ENCODE results near the gene PRPF6. TPM values are rescaled to one million over a fixed set of nuclear protein-coding genes. Genes with fewer than 3 reads are reported as not detected.
"Not testable (repeated sequence)": the region's sequence is repeated elsewhere in the genome, so short reads cannot be mapped to it uniquely, and the experiment has no call there.

Gene PRPF6
- total RNA-seq, 2 donors from 2014 or later, result 77.5 to 95.7 TPM

DNA sequence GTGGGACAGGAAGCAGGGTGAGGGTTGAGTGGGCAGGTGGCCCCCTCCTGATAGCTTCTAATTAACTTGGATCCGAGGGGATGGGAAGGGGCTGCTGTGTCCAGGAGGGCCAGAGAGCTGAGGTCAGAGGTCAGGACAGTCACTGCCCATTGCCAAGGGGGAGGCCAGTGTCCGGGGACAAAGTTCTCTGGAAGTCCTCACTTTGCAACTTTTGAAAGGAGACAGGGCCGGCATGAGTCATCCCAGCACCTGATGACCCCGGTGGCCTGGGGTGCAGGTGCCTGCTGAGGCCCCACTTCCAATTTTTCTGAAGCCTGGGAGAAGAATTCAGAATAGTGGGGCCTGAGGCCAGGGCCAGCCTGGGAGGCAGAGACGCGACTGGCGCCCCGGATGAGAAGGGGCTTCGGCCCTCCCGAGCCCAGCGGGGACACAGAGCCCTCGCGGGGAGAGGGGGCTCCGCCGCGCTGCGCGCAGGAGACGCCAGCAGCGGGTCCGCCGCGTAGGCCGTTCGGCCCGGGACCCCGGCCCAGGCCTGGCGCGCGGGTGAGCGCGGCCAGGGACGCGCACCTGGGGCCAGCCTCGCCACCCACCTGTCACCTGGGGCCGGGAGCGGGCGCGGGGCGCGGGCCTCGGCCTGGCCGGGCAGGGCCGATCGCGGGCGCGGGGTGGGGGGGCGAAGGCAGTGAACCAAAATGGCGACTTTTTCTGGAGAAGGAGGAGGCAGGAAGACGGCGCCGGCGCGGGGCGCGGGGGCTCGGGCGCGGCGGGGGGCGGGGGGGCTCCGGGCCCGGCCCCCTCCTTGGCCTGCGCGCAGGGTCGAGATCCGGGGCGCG, 11.8 kb upstream of the PRPF6 start:
- Mint-ChIP-seq H3K4me1 (ENCODE audit: low read depth) (peaks cover 20% of the 10 kb centered on the region), H3K36me3 (ENCODE audit: insufficient read depth in 2 of 2) (peaks cover 10 to 15% of the 10 kb centered on the region in 2 donors), H3K27ac (peak overlapping the region; percentile 82), H3K27me3 (ENCODE audit: low read depth) (no peaks in the 10 kb centered on the region), H3K4me3 (peak overlapping the region; percentile 89 to 95), H3K9me3 (peaks cover 0 to 3% of the 10 kb centered on the region in 2 donors)
- ATAC-seq (replicated peaks in 1 of 2) (peak; percentile 27 to 41), DNase-seq (peak in 1 of 2 donors; percentile 44)

DNA sequence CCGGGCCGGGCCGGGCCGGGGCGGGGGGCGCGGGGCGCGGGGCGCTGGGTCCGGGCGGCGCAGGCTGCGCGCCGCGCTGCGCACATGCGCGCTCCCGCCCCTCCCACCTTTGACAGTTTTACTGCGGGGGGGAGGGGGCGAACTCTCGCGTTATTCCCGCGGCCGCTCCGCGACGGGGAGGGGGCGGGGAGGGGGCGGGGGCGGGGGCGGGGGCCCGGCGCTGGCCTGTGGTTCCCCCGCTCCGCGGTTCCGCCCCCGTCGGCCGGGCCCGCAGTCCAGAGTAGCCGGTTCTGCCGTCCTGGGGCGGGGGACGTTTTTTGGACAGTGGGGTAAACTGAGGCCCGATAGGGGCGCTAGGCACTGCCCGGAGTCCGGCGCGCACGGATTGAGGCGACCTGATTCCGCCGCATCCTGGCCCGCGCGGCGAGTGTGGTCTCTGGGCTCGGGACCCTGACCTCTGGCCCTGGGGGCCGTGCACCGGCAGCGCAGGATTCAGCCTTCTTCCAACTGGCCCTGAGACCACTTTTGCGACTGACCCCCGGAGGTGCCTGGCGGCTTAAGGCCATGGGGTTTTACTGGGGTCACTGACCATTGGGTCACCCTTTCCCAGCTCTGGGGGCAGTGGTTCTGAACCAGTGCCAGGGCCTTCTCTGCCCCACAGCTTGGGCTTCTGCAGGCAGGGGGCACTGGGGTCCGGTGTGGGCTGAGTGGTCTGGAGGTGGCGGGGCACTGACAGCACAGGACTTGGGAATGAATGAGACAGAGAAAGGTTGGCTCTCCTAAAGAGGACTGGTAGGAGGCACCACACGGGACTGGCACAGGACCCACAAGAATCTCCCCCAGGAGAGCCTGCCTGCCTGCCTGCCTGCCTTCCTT, 10.9 kb upstream of the PRPF6 start, which contains the start of gene ZNF512B:
ZNF512B (minus strand) TSS at position 93 of the 876 bp plus-strand sequence. CDS start 1,980 bp downstream, outside the sequence.
- Mint-ChIP-seq H3K27me3 (ENCODE audit: low read depth) (no peaks in the 10 kb centered on the region), H3K4me3 (peak within 1 kb of the TSS; percentile 89 to 95), H3K4me1 (ENCODE audit: low read depth) (peaks cover 20% of the 10 kb centered on the region), H3K27ac (peak within 1 kb of the TSS; percentile 82), H3K9me3 (peaks cover 0 to 3% of the 10 kb centered on the region in 2 donors), H3K36me3 (ENCODE audit: insufficient read depth in 2 of 2) (peaks cover 10 to 17% of the 10 kb centered on the region in 2 donors)
- peak; percentile 62 to 72 for DNase-seq
- peak; percentile 55 to 67 for ATAC-seq (replicated peaks in 1 of 2)

GRCh38 chr20:63970714-63971431, 10.1 kb upstream of the PRPF6 start:
- Mint-ChIP-seq H3K36me3 (ENCODE audit: insufficient read depth in 2 of 2) (peaks cover 8 to 17% of the 10 kb centered on the region in 2 donors), H3K4me3 (peak overlapping the region; percentile 55 to 63), H3K9me3 (peaks cover 0 to 2% of the 10 kb centered on the region in 2 donors), H3K27me3 (ENCODE audit: low read depth) (no peaks in the 10 kb centered on the region), H3K4me1 (ENCODE audit: low read depth) (peaks cover 24% of the 10 kb centered on the region), H3K27ac (no peak overlapping the region)
- ATAC-seq (replicated peaks in 1 of 2) (no peak), DNase-seq (no peak)

DNA sequence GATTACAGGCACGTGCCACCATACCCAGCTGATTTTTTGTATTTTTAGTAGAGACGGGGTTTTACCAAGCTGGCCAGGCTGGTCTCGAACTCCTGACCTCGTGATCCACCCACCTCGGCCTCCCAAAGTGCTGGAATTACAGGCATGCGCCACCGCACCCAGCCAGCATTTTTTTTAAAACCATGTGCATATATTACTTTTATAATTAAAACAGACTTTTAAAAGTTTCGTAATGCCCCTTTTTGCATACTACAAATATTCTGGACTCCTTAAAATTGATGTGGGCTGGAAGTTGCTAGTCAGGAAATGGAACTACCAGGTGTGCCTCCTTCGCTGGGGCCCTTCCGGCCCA, 9.0 kb upstream of the PRPF6 start:
- Mint-ChIP-seq H3K36me3 (ENCODE audit: insufficient read depth in 2 of 2) (peaks cover 13 to 22% of the 10 kb centered on the region in 2 donors), H3K4me1 (ENCODE audit: low read depth) (peaks cover 35% of the 10 kb centered on the region)
- not testable (repeated sequence) for DNase-seq; H3K9me3 Mint-ChIP-seq; H3K4me3 Mint-ChIP-seq; H3K27ac Mint-ChIP-seq; ATAC-seq (replicated peaks in 1 of 2); H3K27me3 Mint-ChIP-seq (ENCODE audit: low read depth)

GRCh38 chr20:63972312-63973159, 8.4 kb upstream of the PRPF6 start:
- no peak for ATAC-seq (replicated peaks in 1 of 2)
- H3K27me3 Mint-ChIP-seq (ENCODE audit: low read depth), result no peaks in the 10 kb centered on the region
- DNase-seq, result no peak
- no peaks in the 10 kb centered on the region for H3K9me3 Mint-ChIP-seq
- H3K4me3 Mint-ChIP-seq, result no peak overlapping the region
- H3K36me3 Mint-ChIP-seq (ENCODE audit: insufficient read depth in 2 of 2), result peaks cover 14 to 25% of the 10 kb centered on the region in 2 donors
- no peak overlapping the region for H3K27ac Mint-ChIP-seq
- H3K4me1 Mint-ChIP-seq (ENCODE audit: low read depth), result peaks cover 41% of the 10 kb centered on the region

- Mint-ChIP-seq H3K27me3 (ENCODE audit: low read depth) (no peaks in the 10 kb centered on the region), H3K27ac (no peak overlapping the region), H3K4me3 (no peak overlapping the region), H3K4me1 (ENCODE audit: low read depth) (peaks cover 46% of the 10 kb centered on the region), H3K9me3 (no peaks in the 10 kb centered on the region), H3K36me3 (ENCODE audit: insufficient read depth in 2 of 2) (peaks cover 14 to 25% of the 10 kb centered on the region in 2 donors)
- DNase-seq, result no peak
- ATAC-seq (replicated peaks in 1 of 2), result no peak
Measured at GRCh38 chr20:63973160-63973479, 7.8 kb upstream of the PRPF6 start.

DNA sequence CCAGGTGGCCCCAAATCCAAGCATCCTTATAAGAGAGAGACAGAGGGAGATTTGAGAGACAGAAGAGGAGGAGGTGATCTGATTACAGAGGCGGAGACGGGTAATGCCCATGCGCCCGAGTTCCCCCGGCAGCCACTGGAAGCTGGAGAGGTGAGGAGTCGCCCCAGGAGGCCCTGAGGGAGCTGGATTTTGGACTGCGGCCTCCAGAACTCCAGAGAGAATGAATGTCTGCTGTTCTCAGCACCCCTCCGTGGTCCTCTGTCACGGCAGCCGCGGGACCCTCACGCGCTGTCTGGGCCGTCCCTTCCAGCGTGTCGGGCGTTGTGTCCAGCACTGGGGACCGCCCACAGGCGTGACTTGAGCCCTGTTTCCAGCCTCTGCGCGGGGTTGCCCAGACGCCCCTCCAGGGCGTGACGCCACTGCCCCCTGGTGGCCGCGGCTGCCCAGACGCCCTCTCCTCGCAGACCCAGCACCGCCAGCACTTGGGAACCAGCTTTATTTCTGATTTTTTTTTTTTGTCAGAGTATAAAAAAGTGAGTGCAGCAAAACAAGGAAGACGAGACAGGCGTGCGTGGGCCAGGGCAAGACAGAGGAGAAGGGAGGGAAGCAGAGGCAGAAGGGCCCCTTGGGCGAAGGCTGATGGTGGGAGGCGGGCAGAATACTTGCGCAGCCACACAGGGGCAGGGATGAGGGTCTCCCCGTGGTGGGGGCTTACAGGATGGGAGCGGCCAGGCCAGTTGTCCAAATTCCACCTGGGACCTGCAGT, 7.1 kb upstream of the PRPF6 start:
- DNase-seq, result peak; percentile 79 to 87
- ATAC-seq (replicated peaks in 1 of 2), result peak; percentile 21 to 41
- peak overlapping the region in 1 of 2 donors; percentile 29 for H3K4me3 Mint-ChIP-seq
- H3K36me3 Mint-ChIP-seq (ENCODE audit: insufficient read depth in 2 of 2), result peaks cover 14 to 25% of the 10 kb centered on the region in 2 donors
- H3K4me1 Mint-ChIP-seq (ENCODE audit: low read depth), result peaks cover 44% of the 10 kb centered on the region
- no peak overlapping the region for H3K27ac Mint-ChIP-seq
- H3K27me3 Mint-ChIP-seq (ENCODE audit: low read depth), result no peaks in the 10 kb centered on the region
- H3K9me3 Mint-ChIP-seq, result no peaks in the 10 kb centered on the region

- Mint-ChIP-seq H3K4me1 (ENCODE audit: low read depth) (peaks cover 42% of the 10 kb centered on the region), H3K36me3 (ENCODE audit: insufficient read depth in 2 of 2) (peaks cover 14 to 25% of the 10 kb centered on the region in 2 donors), H3K27ac (no peak overlapping the region), H3K4me3 (no peak overlapping the region), H3K9me3 (no peaks in the 10 kb centered on the region), H3K27me3 (ENCODE audit: low read depth) (no peaks in the 10 kb centered on the region)
- no peak for ATAC-seq (replicated peaks in 1 of 2)
- DNase-seq, result no peak
Measured at GRCh38 chr20:63974402-63975200, 6.3 kb upstream of the PRPF6 start.

- DNase-seq; H3K9me3 Mint-ChIP-seq; ATAC-seq (replicated peaks in 1 of 2); H3K27me3 Mint-ChIP-seq (ENCODE audit: low read depth): not testable (repeated sequence)
- peaks cover 16 to 28% of the 10 kb centered on the region in 2 donors for H3K36me3 Mint-ChIP-seq (ENCODE audit: insufficient read depth in 2 of 2)
- peaks cover 54% of the 10 kb centered on the region for H3K4me1 Mint-ChIP-seq (ENCODE audit: low read depth)
- peak overlapping the region; percentile 44 for H3K27ac Mint-ChIP-seq
- H3K4me3 Mint-ChIP-seq, result peak overlapping the region; percentile 42 to 91
Measured at GRCh38 chr20:63976511-63976910, 4.4 kb upstream of the PRPF6 start.

GRCh38 chr20:63976980-63977738, 3.8 kb upstream of the PRPF6 start:
- H3K4me1 Mint-ChIP-seq (ENCODE audit: low read depth), result peaks cover 61% of the 10 kb centered on the region
- H3K27ac Mint-ChIP-seq, result no peak overlapping the region
- H3K27me3 Mint-ChIP-seq (ENCODE audit: low read depth), result no peaks in the 10 kb centered on the region
- no peak for ATAC-seq (replicated peaks in 1 of 2)
- no peaks in the 10 kb centered on the region for H3K9me3 Mint-ChIP-seq
- no peak for DNase-seq
- H3K36me3 Mint-ChIP-seq (ENCODE audit: insufficient read depth in 2 of 2), result peaks cover 16 to 28% of the 10 kb centered on the region in 2 donors
- peak overlapping the region; percentile 91 to 92 for H3K4me3 Mint-ChIP-seq
